ENCODE results near the gene MYOF.

Gene MYOF

DNA sequence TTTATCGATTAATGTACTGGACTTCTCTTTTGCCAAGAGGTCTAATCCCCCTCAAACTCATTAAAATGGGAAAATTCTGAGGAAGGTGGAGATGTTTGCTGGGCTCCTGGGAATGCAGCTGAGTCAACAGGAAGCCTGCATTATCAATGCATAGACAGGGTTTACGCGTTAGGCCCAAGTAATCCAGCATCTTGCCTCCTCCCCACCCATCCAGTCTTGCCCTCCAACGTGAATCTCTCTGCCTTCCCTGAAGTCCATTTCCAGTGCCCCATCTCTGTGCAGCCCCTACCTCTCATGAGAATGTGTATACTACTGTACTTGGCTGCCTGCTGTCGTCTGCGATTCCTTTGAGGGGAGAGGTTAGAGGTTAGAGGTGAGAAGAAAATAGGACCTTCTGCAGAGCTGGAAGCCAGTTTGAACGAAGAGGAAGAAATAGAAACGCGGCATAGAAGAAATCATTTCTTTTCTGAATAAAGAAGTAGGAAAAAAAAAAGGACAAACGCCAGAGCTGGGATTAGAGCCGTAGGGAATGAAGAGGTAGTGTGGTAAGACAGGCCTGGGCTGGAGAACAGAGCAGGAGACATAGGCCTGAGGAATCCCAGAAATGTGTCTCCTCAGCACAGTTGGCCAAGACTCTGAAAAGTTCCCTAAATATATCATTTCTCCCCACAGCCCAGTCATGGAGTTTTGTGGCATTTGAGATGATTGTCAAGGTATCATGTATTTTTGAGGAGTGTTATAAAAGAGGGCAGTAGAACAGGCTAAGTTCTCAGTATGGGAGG is 75.6 kb downstream of the MYOF start:
- no peak for DNase-seq (ENCODE audit: low read depth in 1 of 2, low spot score in 1 of 2)
- TF ChIP-seq JUND (IDR thresholded peaks at IDR 0.05; ENCODE audit: low read depth): no peak
- in situ Hi-C loops (cut with HindIII; ENCODE audit: low pct_unique_long_range_greater_than_20kb, low sequenced_read_pairs): no loop called here

DNA sequence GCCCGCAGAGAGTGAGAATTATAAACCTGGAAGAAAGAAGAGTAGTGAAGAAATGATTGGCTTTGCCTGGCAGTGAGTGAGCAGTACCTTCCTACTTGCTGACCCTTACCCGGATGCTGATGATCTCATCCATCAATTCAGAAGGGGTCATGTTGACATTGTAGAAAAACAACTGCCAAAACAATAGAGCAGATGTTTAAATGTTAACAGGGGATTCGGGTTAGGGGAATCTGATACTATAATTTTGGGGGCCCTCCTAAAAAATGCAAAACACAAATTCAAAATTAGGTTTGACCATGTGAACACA is 78.1 kb downstream of the MYOF start:
- in situ Hi-C loops (cut with HindIII; ENCODE audit: low pct_unique_long_range_greater_than_20kb, low sequenced_read_pairs): no loop called here
- DNase-seq (ENCODE audit: low read depth in 1 of 2, low spot score in 1 of 2): no peak
- no peak for TF ChIP-seq JUND (IDR thresholded peaks at IDR 0.05; ENCODE audit: low read depth)

DNA sequence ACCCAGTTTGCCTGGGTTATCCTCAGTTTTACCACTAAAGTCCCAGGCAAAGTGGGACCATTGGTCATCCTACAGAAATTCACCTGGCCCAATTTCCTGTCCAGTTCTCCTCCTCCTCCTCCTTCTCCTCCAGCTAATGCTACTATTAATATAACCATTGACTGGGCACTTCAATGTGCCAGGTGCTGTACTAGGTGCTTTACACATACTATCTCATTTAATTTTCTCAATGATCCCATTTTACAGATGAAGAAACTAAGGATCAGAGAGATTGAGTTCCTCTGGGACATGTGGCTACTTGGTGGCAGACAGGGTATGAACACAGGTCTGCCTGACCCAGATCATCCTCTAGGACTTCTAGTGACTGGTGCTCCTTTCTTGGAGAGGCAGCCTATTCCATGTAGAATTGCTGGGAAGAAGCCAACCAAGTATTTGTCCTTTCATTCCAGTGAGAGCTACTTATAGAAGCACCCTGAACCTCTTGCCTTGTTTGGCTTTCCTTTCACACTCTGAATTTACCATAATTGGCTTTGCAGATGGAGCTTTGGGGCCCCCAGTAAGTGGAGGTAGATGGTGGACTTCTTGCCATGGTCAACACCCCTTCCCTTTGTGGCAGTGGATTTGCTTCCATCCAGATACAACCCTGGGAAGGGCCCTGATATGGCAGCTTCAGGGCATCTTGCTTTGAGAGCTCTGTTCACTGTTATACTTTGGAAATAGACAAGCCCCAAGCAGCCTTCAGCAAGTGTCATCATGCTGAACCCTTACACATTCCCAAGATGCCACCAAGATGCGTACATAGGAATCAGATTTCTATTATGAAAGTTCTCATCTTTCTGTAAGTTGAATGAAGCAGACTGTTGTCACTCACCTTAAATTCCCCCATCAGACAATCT is 78.7 kb downstream of the MYOF start:
- in situ Hi-C loops (cut with HindIII; ENCODE audit: low pct_unique_long_range_greater_than_20kb, low sequenced_read_pairs): no loop called here
- no peak for TF ChIP-seq JUND (IDR thresholded peaks at IDR 0.05; ENCODE audit: low read depth)
- peak in 1 of 2 experiments; percentile 25 for DNase-seq (ENCODE audit: low read depth in 1 of 2, low spot score in 1 of 2)

DNA sequence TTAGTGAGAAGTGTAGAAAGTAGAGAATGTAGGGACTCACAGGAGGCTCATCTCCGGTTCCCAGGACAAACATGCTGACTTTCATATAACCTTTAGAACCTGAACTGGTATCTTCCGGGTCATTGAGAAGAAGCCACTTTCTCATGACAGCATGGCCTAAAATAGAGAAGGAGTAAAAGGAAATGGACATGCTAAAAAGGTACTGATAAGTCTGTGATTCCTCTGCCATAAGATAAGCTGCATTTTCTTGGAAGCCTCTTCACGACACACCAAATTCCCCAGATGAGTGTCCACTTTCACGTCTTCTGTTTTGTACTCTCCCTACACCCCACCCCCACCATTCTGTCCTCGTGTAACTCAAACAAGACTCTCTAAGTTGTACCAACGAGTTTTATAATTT is 79.9 kb downstream of the MYOF start:
- no peak for DNase-seq (ENCODE audit: low read depth in 1 of 2, low spot score in 1 of 2)
- TF ChIP-seq JUND (IDR thresholded peaks at IDR 0.05; ENCODE audit: low read depth): no peak
- in situ Hi-C loops (cut with HindIII; ENCODE audit: low pct_unique_long_range_greater_than_20kb, low sequenced_read_pairs): no loop called here

DNA sequence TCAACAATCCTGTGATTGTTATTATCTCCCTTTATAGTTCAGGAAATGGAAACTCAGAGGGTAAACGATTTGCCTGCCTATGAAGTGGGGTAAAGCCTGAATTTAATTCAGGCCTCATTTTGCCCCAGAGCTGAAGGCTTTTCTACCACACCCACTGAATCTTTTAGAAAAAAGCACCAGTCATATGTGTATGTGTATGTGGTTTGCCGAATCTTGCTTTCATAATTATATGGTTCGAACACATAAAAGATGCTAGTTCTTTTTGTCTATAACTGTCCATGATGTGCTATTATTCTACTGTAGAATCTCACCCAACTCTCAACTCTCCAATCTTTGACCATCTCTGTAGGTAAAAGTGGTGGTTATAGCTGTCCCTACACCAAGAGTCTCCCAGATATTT is 83.6 kb downstream of the MYOF start:
- in situ Hi-C loops (cut with HindIII; ENCODE audit: low pct_unique_long_range_greater_than_20kb, low sequenced_read_pairs): no loop called here
- DNase-seq (ENCODE audit: low read depth in 1 of 2, low spot score in 1 of 2): no peak
- TF ChIP-seq JUND (IDR thresholded peaks at IDR 0.05; ENCODE audit: low read depth): no peak

DNA sequence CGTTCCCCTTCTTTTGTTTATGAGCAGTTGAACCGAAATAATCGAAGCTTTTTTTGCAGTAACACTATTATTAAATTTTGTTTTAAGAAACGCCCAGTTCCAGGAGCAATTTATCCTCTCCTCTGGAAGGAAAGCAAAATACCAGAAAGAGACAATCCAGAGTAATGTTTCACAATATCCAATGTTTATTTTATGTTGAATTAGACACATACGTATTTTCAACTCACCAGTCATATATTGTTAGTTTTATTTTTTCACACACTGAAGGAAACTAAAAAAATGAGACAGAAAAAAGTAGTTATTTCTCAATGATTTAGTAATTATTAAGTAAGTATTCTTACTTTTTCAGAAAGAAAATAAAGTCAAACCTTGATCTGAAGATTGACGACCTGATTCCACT is 85.1 kb downstream of the MYOF start:
- in situ Hi-C loops (cut with HindIII; ENCODE audit: low pct_unique_long_range_greater_than_20kb, low sequenced_read_pairs): no loop called here
- DNase-seq (ENCODE audit: low read depth in 1 of 2, low spot score in 1 of 2): no peak
- no peak for TF ChIP-seq JUND (IDR thresholded peaks at IDR 0.05; ENCODE audit: low read depth)

DNA sequence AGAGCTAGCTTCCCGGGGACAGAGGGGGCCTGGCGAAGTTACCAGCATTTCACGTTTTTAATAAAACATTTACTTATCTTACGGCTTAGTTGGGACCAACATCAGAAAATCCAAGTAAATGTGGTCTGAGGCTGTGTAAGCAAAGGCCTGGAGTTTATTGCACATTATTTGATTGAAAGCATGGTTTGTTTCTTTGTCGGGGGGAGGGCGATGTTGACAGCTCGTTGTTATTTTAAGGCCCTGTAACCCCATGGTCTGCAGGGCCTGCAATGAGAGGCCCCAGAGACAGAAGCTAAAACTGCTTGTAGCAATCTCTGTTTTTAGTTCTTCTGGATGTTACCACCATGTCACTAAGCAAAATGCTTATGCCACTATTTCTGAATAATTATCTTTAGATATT is 88.9 kb downstream of the MYOF start:
- in situ Hi-C loops (cut with HindIII; ENCODE audit: low pct_unique_long_range_greater_than_20kb, low sequenced_read_pairs): no loop called here
- no peak for TF ChIP-seq JUND (IDR thresholded peaks at IDR 0.05; ENCODE audit: low read depth)
- DNase-seq (ENCODE audit: low read depth in 1 of 2, low spot score in 1 of 2): no peak

DNA sequence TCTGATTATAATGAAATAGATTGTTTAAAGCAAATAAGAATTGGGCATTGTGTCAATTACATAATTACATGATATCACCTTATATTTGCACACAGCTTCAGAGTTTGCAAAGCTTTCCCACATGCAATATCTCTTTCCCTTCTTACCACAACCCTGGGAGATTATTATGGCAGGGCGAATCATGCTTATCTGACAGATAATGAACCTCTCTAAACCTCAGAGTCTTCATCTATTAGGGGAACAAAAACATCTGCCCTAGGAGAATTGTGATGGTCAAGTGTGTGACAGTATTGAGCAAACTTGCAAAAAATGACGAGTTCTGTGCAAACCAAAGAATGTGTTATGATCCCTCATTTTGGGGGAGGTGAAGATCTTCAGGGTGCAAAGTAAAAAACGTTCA is 90.0 kb downstream of the MYOF start:
- in situ Hi-C loops (cut with HindIII; ENCODE audit: low pct_unique_long_range_greater_than_20kb, low sequenced_read_pairs): no loop called here
- no peak for DNase-seq (ENCODE audit: low read depth in 1 of 2, low spot score in 1 of 2)
- no peak for TF ChIP-seq JUND (IDR thresholded peaks at IDR 0.05; ENCODE audit: low read depth)

DNA sequence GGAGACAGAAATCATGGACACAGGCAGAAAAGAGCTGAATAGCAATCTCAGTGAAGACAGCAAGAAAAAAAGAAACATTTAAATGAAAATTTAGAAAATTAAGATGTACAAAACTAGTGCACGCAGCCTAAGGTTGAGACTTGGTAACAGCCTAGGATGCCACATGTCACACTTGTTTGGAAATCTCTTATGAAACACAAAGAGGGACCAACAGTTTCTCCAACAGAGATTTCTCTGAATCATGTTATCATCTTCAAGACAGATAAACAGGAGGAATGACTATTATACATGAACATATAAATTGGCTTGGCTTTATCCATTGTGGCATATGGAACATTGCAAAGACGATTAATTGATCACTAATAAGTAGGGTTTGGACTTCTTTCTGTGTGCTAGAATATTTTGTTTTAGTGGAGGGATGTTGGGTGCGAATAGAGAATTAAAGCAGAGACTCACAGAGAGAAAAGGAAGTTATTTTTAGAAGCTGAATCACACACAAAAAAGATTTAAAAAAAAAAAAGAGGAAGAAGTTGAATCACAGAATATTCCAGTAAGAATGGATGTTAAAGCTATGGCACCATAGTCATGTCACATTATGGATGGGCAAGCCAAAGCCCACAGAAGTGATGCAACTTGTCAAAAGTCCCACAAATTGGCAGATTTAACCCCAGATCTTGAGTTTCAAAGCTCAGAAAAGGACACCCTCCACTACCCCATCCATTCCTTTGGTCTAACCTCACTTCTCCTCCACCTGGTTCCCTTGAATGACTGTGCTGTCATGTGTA is 91.6 kb downstream of the MYOF start:
- TF ChIP-seq JUND (IDR thresholded peaks at IDR 0.05; ENCODE audit: low read depth): no peak
- in situ Hi-C loops (cut with HindIII; ENCODE audit: low pct_unique_long_range_greater_than_20kb, low sequenced_read_pairs): no loop called here
- DNase-seq (ENCODE audit: low read depth in 1 of 2, low spot score in 1 of 2): no peak

DNA sequence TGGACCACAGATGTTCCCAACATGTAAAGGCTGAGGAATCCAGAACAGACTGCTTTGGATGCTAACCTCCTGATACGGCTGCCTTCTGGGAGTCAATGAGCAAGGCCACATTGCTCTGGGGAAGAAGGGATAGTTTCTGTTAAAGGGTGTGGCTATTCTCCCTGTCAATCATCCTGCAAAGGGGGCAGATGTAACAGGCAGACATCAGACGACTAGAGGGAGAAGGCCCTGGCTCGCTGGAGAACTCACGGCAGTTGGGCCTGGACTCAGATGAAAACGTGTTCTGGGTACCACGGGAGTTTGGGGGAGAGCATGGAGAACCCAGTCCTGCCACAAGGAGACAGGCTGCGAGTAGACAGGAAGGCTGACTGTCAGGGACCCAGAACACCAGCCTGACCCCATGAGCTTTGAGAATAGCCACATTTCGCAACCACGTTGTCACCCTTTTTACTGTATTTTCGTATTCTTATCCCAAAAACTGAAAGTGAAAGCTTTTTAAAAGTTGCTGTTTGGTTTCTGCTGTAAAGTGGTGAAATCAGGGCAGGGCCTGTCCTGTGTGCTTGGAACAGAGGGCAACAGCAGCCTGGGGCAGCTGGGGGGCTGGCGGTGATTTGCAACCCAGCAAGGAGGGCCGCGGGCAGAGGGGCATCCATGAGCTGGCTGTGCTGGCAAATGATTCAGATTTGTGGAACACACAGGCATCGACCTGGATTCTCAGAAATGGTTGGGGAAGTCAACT is 95.3 kb downstream of the MYOF start:
- no peak for TF ChIP-seq JUND (IDR thresholded peaks at IDR 0.05; ENCODE audit: low read depth)
- in situ Hi-C loops (cut with HindIII; ENCODE audit: low pct_unique_long_range_greater_than_20kb, low sequenced_read_pairs): no loop called here
- no peak for DNase-seq (ENCODE audit: low read depth in 1 of 2, low spot score in 1 of 2)

DNA sequence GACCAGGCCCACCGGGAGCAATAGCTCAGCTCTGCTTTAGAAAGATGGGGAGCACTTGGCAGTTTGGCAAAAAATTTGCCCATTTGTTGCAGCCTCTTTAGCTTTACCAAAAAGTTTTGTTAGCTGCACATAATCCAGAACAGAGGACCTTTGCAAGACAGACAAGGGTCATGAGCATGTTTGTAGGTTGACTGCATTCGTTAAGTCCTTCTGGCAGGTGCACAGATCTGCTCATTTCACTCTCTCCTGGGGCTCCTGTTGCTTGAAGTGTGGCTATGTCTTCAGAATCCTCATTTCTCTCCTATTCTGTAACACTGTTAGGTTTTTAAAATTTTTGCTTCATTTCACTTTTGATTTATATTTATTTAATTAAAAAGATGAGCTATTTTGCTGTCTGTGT is 96.8 kb downstream of the MYOF start:
- in situ Hi-C loops (cut with HindIII; ENCODE audit: low pct_unique_long_range_greater_than_20kb, low sequenced_read_pairs): no loop called here
- no peak for TF ChIP-seq JUND (IDR thresholded peaks at IDR 0.05; ENCODE audit: low read depth)
- no peak for DNase-seq (ENCODE audit: low read depth in 1 of 2, low spot score in 1 of 2)

DNA sequence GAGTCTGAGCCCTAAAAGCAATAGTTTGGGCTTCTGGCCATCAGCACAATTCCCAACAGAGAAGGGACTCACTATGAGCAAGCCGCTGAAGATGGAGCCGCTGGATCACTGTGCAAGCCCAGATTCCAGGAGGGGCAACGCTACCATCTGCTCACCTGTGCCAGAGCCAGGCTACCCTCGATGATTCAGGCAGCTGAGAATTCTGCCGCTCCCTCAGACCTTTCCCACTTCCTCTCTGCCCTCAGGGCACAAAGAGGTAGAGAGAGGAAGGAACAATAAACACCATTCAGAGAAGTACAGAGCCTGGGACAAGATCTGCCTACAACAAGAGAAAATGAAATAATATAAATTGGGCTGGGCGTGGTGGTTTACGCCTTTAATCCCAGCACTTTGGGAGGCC is 98.1 kb downstream of the MYOF start:
- DNase-seq (ENCODE audit: low read depth in 1 of 2, low spot score in 1 of 2): no peak
- in situ Hi-C loops (cut with HindIII; ENCODE audit: low pct_unique_long_range_greater_than_20kb, low sequenced_read_pairs): no loop called here
- TF ChIP-seq JUND (IDR thresholded peaks at IDR 0.05; ENCODE audit: low read depth): no peak
